Measurements from ENCODE around the gene LHX4.

LHX4 gene

GRCh38 chr1:180195916-180196315, 34.1 kb upstream of the LHX4 start:
- H2AFZ ChIP-seq (ENCODE audit: low read length): no peak overlapping the region
- H3K27ac ChIP-seq (ENCODE audit: low read depth, low read length, poor library complexity, severe bottlenecking): no peak overlapping the region
- H3F3A ChIP-seq (ENCODE audit: insufficient read depth, low read length): no peaks in the 10 kb centered on the region
- H3K4me2 ChIP-seq (ENCODE audit: low read length): no peak overlapping the region
- H3K4me3 ChIP-seq (ENCODE audit: low read depth, low read length, poor library complexity, severe bottlenecking): no peak overlapping the region
- H3K9ac ChIP-seq (ENCODE audit: low read length): no peak overlapping the region
- H3K9me3 ChIP-seq (ENCODE audit: low read length): no peaks in the 10 kb centered on the region
- H3K9me2 ChIP-seq (ENCODE audit: low read depth, low read length): no peaks in the 10 kb centered on the region
- H3K36me3 ChIP-seq (ENCODE audit: insufficient read depth, low read length): no peaks in the 10 kb centered on the region
- no peaks in the 10 kb centered on the region for H4K20me1 ChIP-seq (ENCODE audit: insufficient read depth, low read length)
- TF ChIP-seq CTCF (IDR thresholded peaks at IDR 0.05; ENCODE audit: low read length): no peak
- TF ChIP-seq EZH2 (IDR thresholded peaks at IDR 0.05; ENCODE audit: borderline replicate concordance, low read length): no peak
- H3K27me3 ChIP-seq (ENCODE audit: insufficient read depth, low read length): no peaks in the 10 kb centered on the region
- H3K79me2 ChIP-seq (ENCODE audit: insufficient read depth, low read length): no peaks in the 10 kb centered on the region
- no peaks in the 10 kb centered on the region for H3K4me1 ChIP-seq (ENCODE audit: insufficient read depth, low read length, severe bottlenecking)

- H3K27ac ChIP-seq (ENCODE audit: low read depth, low read length, poor library complexity, severe bottlenecking): no peak overlapping the region
- no peaks in the 10 kb centered on the region for H3K27me3 ChIP-seq (ENCODE audit: insufficient read depth, low read length)
- no peak overlapping the region for H3K9ac ChIP-seq (ENCODE audit: low read length)
- no peaks in the 10 kb centered on the region for H3K4me1 ChIP-seq (ENCODE audit: insufficient read depth, low read length, severe bottlenecking)
- no peak overlapping the region for H3K4me3 ChIP-seq (ENCODE audit: low read depth, low read length, poor library complexity, severe bottlenecking)
- no peaks in the 10 kb centered on the region for H3F3A ChIP-seq (ENCODE audit: insufficient read depth, low read length)
- TF ChIP-seq EZH2 (IDR thresholded peaks at IDR 0.05; ENCODE audit: borderline replicate concordance, low read length): no peak
- TF ChIP-seq CTCF (IDR thresholded peaks at IDR 0.05; ENCODE audit: low read length): no peak
- no peaks in the 10 kb centered on the region for H3K9me3 ChIP-seq (ENCODE audit: low read length)
- H2AFZ ChIP-seq (ENCODE audit: low read length): no peak overlapping the region
- H3K36me3 ChIP-seq (ENCODE audit: insufficient read depth, low read length): no peaks in the 10 kb centered on the region
- H3K9me2 ChIP-seq (ENCODE audit: low read depth, low read length): no peaks in the 10 kb centered on the region
- H4K20me1 ChIP-seq (ENCODE audit: insufficient read depth, low read length): no peaks in the 10 kb centered on the region
- H3K4me2 ChIP-seq (ENCODE audit: low read length): no peak overlapping the region
- no peaks in the 10 kb centered on the region for H3K79me2 ChIP-seq (ENCODE audit: insufficient read depth, low read length)
Measured at GRCh38 chr1:180196436-180197003, 33.5 kb upstream of the LHX4 start.

- H3K9me3 ChIP-seq (ENCODE audit: low read length): no peaks in the 10 kb centered on the region
- no peak overlapping the region for H3K27ac ChIP-seq (ENCODE audit: low read depth, low read length, poor library complexity, severe bottlenecking)
Measured at GRCh38 chr1:180197231-180197630, 32.8 kb upstream of the LHX4 start.

More at GRCh38 chr1:180197231-180197630, 32.8 kb upstream of the LHX4 start:
- H3F3A ChIP-seq (ENCODE audit: insufficient read depth, low read length): no peaks in the 10 kb centered on the region
- no peaks in the 10 kb centered on the region for H3K79me2 ChIP-seq (ENCODE audit: insufficient read depth, low read length)
- no peaks in the 10 kb centered on the region for H3K9me2 ChIP-seq (ENCODE audit: low read depth, low read length)
- no peak overlapping the region for H2AFZ ChIP-seq (ENCODE audit: low read length)
- H3K36me3 ChIP-seq (ENCODE audit: insufficient read depth, low read length): no peaks in the 10 kb centered on the region
- no peak overlapping the region for H3K4me2 ChIP-seq (ENCODE audit: low read length)
- H3K4me1 ChIP-seq (ENCODE audit: insufficient read depth, low read length, severe bottlenecking): no peaks in the 10 kb centered on the region
- no peaks in the 10 kb centered on the region for H3K27me3 ChIP-seq (ENCODE audit: insufficient read depth, low read length)
- TF ChIP-seq EZH2 (IDR thresholded peaks at IDR 0.05; ENCODE audit: borderline replicate concordance, low read length): no peak
- TF ChIP-seq CTCF (IDR thresholded peaks at IDR 0.05; ENCODE audit: low read length): no peak
- H3K4me3 ChIP-seq (ENCODE audit: low read depth, low read length, poor library complexity, severe bottlenecking): no peak overlapping the region
- H4K20me1 ChIP-seq (ENCODE audit: insufficient read depth, low read length): no peaks in the 10 kb centered on the region
- H3K9ac ChIP-seq (ENCODE audit: low read length): no peak overlapping the region
